T-cell (primary cell): ENCODE data around the gene UBXN10. TPM values are rescaled to one million over a fixed set of nuclear protein-coding genes. Genes with fewer than 3 reads are reported as not detected.

Experiments used
- ATAC-seq, 4 experiments: fragments of 200-7000 bp in 3 of 4; fragments of 150-1000 bp in 1 of 4; cut with Tn5 transposase; replicated peaks in 1 of 4; 1 replicate in 3 of 4; 2 replicates in 1 of 4; pipeline ENCODE4 v1.10.0; 2021; ENCODE audit warnings: moderate library complexity in 3 of 4, mild to moderate bottlenecking in 2 of 4, moderate number of reproducible peaks in 1 of 4
- CTCF ChIA-PET, 2 donors: fragments of 300-600 bp; sonication (Branson Sonifier 250); formaldehyde crosslinking; loops; one replicate each; lab custom pipeline; 2022; ENCODE audit warnings: antibody characterized with exemption in 2 of 2; lab: Charles Lee
- POLR2A ChIA-PET, 2 donors: fragments of 300-600 bp; sonication (Branson Sonifier 250); formaldehyde crosslinking; loops; one replicate each; lab custom pipeline; 2022; ENCODE audit warnings: antibody characterized with exemption in 2 of 2; lab: Charles Lee
- DNase-seq, 35 experiments: peaks; one replicate each; pipeline versions ENCODE4 v3.0.0 to v3.0.0-alpha.2; 2013 to 2023
- H3K27ac ChIP-seq: one replicate; pipeline ENCODE4 v1.5.1; 2013; ENCODE audit warnings: low read length
- H3K27me3 ChIP-seq, 2 experiments: replicated peaks in 1 of 2; 1 replicate in 1 of 2; 2 replicates in 1 of 2; pipeline versions ENCODE4 v1.6.1 to v1.7.0; 2013; ENCODE audit warnings: low read length in 1 of 2, mixed read lengths in 1 of 2; ENCODE audit not compliant: control insufficient read depth in 2 of 2, insufficient read depth in 2 of 2; ENCODE audit errors: extremely low read depth in 1 of 2
- H3K36me3 ChIP-seq, 2 donors: 1 replicate in 1 of 2; 2 replicates in 1 of 2; pipeline versions ENCODE4 v1.6.1 to v1.7.0; 2013; ENCODE audit warnings: low read length in 1 of 2; ENCODE audit not compliant: control insufficient read depth in 2 of 2, insufficient read depth in 1 of 2; ENCODE audit errors: extremely low read depth in 1 of 2
- H3K4me1 ChIP-seq, 2 experiments: 1 replicate in 1 of 2; 2 replicates in 1 of 2; pipeline versions ENCODE4 v1.6.1 to v1.7.0; 2013; ENCODE audit warnings: low read length in 2 of 2, mixed read lengths in 1 of 2; ENCODE audit not compliant: insufficient read depth in 2 of 2, control insufficient read depth in 1 of 2; ENCODE audit errors: extremely low read depth in 1 of 2
- H3K4me3 ChIP-seq, 2 donors: 1 replicate in 1 of 2; 2 replicates in 1 of 2; pipeline versions ENCODE4 v1.5.1 to v1.7.0; 2013; ENCODE audit warnings: mild to moderate bottlenecking in 2 of 2, low read length in 1 of 2, moderate library complexity in 1 of 2; ENCODE audit not compliant: control insufficient read depth in 1 of 2; ENCODE audit errors: extremely low read depth in 1 of 2
- H3K9me3 ChIP-seq: 2 replicates; pipeline ENCODE4 v1.7.0; 2013
- H3K27ac Mint-ChIP-seq, 2 donors: one replicate each; pipeline ENCODE4 v1.8.0; 2020 to 2021; ENCODE audit warnings: mild to moderate bottlenecking in 2 of 2, mixed read lengths in 2 of 2
- H3K27me3 Mint-ChIP-seq, 2 donors: one replicate each; pipeline ENCODE4 v1.8.0; 2021 to 2022; ENCODE audit warnings: mixed read lengths in 2 of 2
- H3K36me3 Mint-ChIP-seq: one replicate; pipeline ENCODE4 v1.8.0; 2021; ENCODE audit warnings: mixed read lengths
- H3K4me1 Mint-ChIP-seq, 3 donors: one replicate each; pipeline ENCODE4 v1.8.0; 2020 to 2022; ENCODE audit warnings: mixed read lengths in 3 of 3, mild to moderate bottlenecking in 1 of 3
- H3K4me3 Mint-ChIP-seq, 3 donors: one replicate each; pipeline ENCODE4 v1.8.0; 2020 to 2022; ENCODE audit warnings: mild to moderate bottlenecking in 3 of 3, mixed read lengths in 3 of 3, moderate library complexity in 3 of 3
- H3K9me3 Mint-ChIP-seq, 3 donors: one replicate each; pipeline ENCODE4 v1.8.0; 2020 to 2022; ENCODE audit warnings: mixed read lengths in 3 of 3
- WGBS: methylation state at CpG from one replicate; pipeline ENCODE4 v1.1.5; 2013; ENCODE audit warnings: missing lambda C conversion rate; ENCODE audit not compliant: insufficient coverage; 5-methylcytosine and 5-hydroxymethylcytosine counted together
- total RNA-seq, 35 experiments: library from RNA in 6 of 35; stranded (reverse) in 6 of 35; fragments of 120-200 nt in 1 of 35; gene quantifications; one replicate each; pipeline versions ENCODE4 v1.2.1 to v1.2.4 and lab custom pipeline; 2013 to 2026

UBXN10 gene
- total RNA-seq, 5 donors from 2014 or later (not counting 1 experiment from before 2014, with no cell fraction given): 0.06 to 0.30 (median 0.20) TPM

DNA sequence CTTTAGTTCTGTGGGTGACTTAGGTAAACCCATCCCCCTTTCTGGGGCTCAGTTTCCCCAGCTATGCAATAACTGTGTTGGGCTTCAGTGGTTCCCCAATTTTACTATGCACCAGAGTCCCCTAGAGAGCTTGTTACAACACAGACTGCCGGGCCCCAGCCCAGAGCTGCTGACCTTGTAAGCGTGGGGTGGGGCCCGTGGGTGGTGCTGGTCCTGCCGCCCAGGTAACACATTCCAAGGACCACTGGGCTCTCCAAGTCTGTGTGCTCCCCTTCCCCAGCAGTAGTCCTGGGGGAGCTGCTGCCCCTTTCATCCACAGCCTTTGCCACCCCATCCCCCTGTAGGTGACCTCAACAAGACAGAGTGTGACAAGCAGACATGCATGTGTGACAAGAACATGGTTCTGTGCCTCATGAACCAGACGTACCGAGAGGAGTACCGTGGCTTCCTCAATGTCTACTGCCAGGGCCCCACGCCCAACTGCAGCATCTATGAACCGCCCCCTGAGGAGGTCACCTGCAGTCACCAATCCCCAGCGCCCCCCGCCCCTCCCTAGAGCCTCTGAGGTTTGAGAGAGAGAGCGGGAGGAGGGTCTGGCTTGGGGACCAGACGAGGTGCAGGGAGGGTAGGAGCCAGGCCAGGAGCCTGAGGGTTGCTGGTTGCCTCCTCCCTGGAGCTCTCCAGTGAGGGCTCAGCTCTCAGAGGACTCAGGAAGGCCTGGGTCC is 37.9 kb upstream of the UBXN10 start:
- Mint-ChIP-seq H3K4me3 (no peak overlapping the region), H3K9me3 (no peaks in the 10 kb centered on the region), H3K27ac (no peak overlapping the region), H3K36me3 (no peaks in the 10 kb centered on the region), H3K27me3 (no peaks in the 10 kb centered on the region), H3K4me1 (peaks cover 5 to 11% (median 5%) of the 10 kb centered on the region in 3 donors)
- WGBS: 76% methylated on average over 10 of the region's 13 CpGs
- CTCF ChIA-PET: no interaction called here
- no peak for ATAC-seq
- POLR2A ChIA-PET: no interaction called here
- Histone ChIP-seq H3K36me3 (no peaks in the 10 kb centered on the region), H3K4me3 (no peak overlapping the region), H3K9me3 (no peaks in the 10 kb centered on the region), H3K27me3 (peaks cover 0 to 39% of the 10 kb centered on the region in 2 experiments), H3K4me1 (peaks cover 0 to 10% of the 10 kb centered on the region in 2 experiments), H3K27ac (no peak overlapping the region)
- DNase-seq: no peak

DNA sequence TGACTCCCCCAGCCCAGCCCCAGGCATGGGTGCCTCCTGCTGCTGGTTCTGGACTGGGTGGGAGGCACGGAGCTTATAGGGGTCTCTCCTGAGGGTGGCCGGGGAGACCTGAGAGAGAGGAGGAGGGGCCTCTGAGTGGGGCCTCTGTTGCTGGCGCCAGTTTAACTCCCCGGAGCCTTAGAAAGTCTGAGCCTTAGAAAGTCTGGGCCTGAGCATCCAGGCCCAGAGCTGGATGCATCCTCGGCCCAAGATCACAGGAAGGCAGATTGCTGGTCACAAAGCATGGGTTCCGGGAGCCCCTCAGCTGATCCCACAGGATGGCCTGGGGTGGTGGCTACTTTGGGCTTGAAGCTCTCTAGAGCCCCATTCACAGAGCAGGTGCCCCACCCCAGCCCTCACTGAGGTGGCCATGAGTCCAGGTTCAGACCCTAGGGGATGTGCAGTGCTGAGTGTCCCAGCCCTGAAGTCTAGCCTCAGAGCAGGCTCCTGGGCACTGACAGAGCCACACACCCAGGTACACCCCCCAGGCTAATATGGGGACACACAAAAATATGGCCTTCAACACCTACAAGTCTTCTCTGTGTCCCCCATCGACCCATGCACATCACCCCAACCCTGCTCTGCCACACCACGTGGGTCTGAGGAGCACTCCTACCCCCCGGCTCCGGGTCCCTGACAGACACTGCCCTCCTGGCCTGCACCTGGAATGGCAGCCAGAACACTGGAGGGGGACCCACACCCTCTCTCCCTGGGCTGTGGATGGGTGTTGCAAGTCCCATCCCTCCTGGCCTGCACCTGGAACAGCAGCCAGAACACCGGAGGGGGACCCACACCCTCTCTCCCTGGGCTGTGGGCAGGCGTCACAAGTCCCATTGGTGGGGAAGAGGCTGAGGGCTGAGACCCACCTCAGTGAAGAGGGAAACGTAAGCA is 37.1 kb upstream of the UBXN10 start:
- Mint-ChIP-seq H3K4me3 (no peak overlapping the region), H3K27ac (no peak overlapping the region), H3K36me3 (no peaks in the 10 kb centered on the region), H3K27me3 (no peaks in the 10 kb centered on the region), H3K9me3 (no peaks in the 10 kb centered on the region), H3K4me1 (peaks cover 5 to 11% (median 7%) of the 10 kb centered on the region in 3 donors)
- WGBS: 93% methylated on average over 8 of the region's 13 CpGs
- POLR2A ChIA-PET: no interaction called here
- peaks cover 0 to 10% of the 10 kb centered on the region in 2 experiments for H3K4me1 ChIP-seq
- no peak overlapping the region for H3K27ac ChIP-seq
- no peak overlapping the region for H3K4me3 ChIP-seq
- CTCF ChIA-PET: no interaction called here
- no peak for DNase-seq
- no peak for ATAC-seq
- peaks cover 0 to 37% of the 10 kb centered on the region in 2 experiments for H3K27me3 ChIP-seq
- H3K9me3 ChIP-seq: no peaks in the 10 kb centered on the region
- no peaks in the 10 kb centered on the region for H3K36me3 ChIP-seq

DNA sequence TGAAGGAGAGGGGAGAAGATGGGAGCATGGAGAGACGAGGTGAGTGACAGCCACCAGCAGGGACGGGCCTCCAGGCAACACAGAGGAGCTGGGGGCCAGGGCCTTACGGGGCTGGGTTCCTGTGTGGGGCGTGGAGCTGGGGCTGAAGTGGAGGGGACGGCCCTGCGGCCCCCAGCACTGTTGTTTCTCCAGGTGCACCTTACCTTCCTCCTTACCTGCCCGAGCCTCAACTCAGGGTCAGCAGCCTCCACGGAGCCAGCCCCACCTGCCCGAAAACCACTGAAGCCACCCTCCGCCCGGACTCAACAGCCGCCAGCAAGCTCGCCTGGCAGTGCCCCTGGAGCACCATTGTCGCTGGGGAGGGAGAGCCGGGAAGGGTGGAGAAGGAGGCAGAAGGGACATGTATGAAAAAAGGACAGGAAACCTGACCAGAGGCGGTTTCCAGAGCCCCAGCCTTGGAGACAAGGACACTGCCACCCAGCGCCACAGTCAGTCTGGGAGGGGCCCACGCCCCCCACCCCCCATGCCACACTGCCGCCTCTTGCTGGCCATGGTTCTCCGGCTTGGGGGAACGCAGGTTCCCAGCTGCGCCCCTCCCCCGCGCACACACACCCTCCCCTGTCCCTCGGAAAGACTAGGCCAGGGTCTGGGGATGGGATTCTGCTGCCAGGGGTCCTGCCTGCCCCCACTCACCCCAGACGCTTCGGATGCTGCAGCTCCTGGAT is 36.1 kb upstream of the UBXN10 start:
- Histone ChIP-seq H3K4me3 (no peak overlapping the region), H3K4me1 (peaks cover 0 to 17% of the 10 kb centered on the region in 2 experiments), H3K9me3 (no peaks in the 10 kb centered on the region), H3K27ac (no peak overlapping the region), H3K27me3 (peaks cover 0 to 33% of the 10 kb centered on the region in 2 experiments), H3K36me3 (no peaks in the 10 kb centered on the region)
- Mint-ChIP-seq H3K27ac (no peak overlapping the region), H3K4me3 (no peak overlapping the region), H3K4me1 (peaks cover 11 to 18% (median 15%) of the 10 kb centered on the region in 3 donors), H3K27me3 (no peaks in the 10 kb centered on the region), H3K36me3 (no peaks in the 10 kb centered on the region), H3K9me3 (no peaks in the 10 kb centered on the region)
- no peak for DNase-seq
- no peak for ATAC-seq
- POLR2A ChIA-PET: interaction anchor here in 1 of 2 donors (0.5 kb wide), 1 partner anchor 230 kb away, joined by 6 read pairs; no protein-coding TSS in a partner anchor
- CTCF ChIA-PET: no interaction called here
- WGBS: 87% methylated on average over 21 of the region's 27 CpGs

DNA sequence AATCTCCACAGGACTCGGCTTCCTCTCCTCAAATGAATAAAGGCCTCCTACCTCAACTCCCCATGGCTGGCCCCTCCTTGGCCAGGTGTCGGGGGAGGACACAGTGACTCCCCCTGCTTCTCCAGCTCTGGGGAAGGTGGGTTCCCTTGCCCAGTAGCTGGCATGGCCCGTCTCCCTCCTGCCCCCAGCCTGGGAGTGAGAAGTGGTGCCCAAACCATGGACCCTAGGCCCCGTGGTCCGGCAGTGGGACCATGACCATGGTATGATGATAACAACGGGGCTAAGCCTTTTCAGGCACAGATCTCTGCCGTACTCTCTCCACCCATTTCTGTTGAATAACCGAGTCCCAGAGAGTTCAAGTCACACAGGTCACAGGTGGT is 35.6 kb upstream of the UBXN10 start:
- Mint-ChIP-seq H3K9me3 (no peaks in the 10 kb centered on the region), H3K4me1 (peaks cover 14 to 21% (median 17%) of the 10 kb centered on the region in 3 donors), H3K27ac (no peak overlapping the region), H3K4me3 (no peak overlapping the region), H3K36me3 (no peaks in the 10 kb centered on the region), H3K27me3 (no peaks in the 10 kb centered on the region)
- peaks cover 0 to 33% of the 10 kb centered on the region in 2 experiments for H3K27me3 ChIP-seq
- H3K27ac ChIP-seq: no peak overlapping the region
- ChIA-PET CTCF (no interaction called here), POLR2A (no interaction called here)
- ATAC-seq (no peak), DNase-seq (no peak)
- H3K4me1 ChIP-seq: peaks cover 0 to 17% of the 10 kb centered on the region in 2 experiments
- WGBS: 78% methylated on average over 6 of the region's 8 CpGs
- H3K4me3 ChIP-seq: no peak overlapping the region
- no peaks in the 10 kb centered on the region for H3K36me3 ChIP-seq
- H3K9me3 ChIP-seq: no peaks in the 10 kb centered on the region

DNA sequence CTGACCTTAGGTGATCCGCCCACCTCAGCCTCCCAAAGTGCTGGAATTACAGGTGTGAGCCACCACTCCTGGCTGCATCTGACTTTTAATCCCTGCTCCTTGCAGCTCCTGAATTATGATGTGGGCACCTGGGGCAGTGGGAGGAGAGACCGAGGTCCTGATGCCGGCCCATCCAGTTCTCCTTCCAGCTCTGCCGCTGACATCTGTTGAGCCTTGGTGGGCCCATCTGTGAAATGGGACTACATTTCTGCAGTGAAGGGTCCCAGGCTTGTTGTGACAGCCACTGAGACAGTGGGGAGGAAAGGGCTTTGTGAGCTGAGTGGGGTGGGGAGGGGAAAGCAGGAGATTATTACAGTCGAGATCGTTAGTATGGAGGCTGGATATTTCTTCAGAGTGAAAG is 34.9 kb upstream of the UBXN10 start:
- DNase-seq (no peak), ATAC-seq (no peak)
- no peak overlapping the region for H3K27ac ChIP-seq
- CTCF ChIA-PET: interaction anchor here in 1 of 2 donors (1.2 kb wide), 1 partner anchor 57 kb away, joined by 3 read pairs; no protein-coding TSS in a partner anchor
- no peak overlapping the region for H3K4me3 ChIP-seq
- WGBS: 83% methylated on average over 3 of the region's 6 CpGs
- POLR2A ChIA-PET: no interaction called here
- peaks cover 0 to 17% of the 10 kb centered on the region in 2 experiments for H3K4me1 ChIP-seq
- no peak overlapping the region for H3K27ac Mint-ChIP-seq
- no peaks in the 10 kb centered on the region for H3K9me3 Mint-ChIP-seq
- no peaks in the 10 kb centered on the region for H3K36me3 ChIP-seq
- H3K27me3 Mint-ChIP-seq: no peaks in the 10 kb centered on the region
- H3K4me3 Mint-ChIP-seq: peak overlapping the region in 1 of 3 donors; percentile 82
- H3K27me3 ChIP-seq: peaks cover 0 to 33% of the 10 kb centered on the region in 2 experiments
- no peaks in the 10 kb centered on the region for H3K9me3 ChIP-seq
- no peaks in the 10 kb centered on the region for H3K36me3 Mint-ChIP-seq
- peaks cover 14 to 21% (median 17%) of the 10 kb centered on the region in 3 donors for H3K4me1 Mint-ChIP-seq
